K562 (cell line): ENCODE measurements around the gene HBG1. TPM values are rescaled to one million over a fixed set of nuclear protein-coding genes. Genes with fewer than 3 reads are reported as not detected.
A peak's percentile ranks its signal among the peaks of the same experiment; 100 is the strongest.

Experiments used
- ARID1B ChIP-seq: fragments of 450-650 bp; IDR thresholded peaks from 2 replicates; pipeline ENCODE4 v1.6.1; 2016; ENCODE audit warnings: antibody characterized with exemption, mild to moderate bottlenecking, inconsistent platforms
- BACH1 ChIP-seq: fragments of 200-800 bp; sonication (Bioruptor generic); IDR thresholded peaks from 2 replicates; pipeline ENCODE4 v1.6.1; 2016; ENCODE audit warnings: missing genetic modification characterization, missing compliant biosample characterization
- CBX2 ChIP-seq: fragments of 200-600 bp; sonication (generic); IDR thresholded peaks from one replicate; pipeline ENCODE4 v1.6.1; 2012; ENCODE audit warnings: mild to moderate bottlenecking, low read length, inconsistent platforms; ENCODE audit not compliant: insufficient read depth, poor library complexity, severe bottlenecking
- CHD1 ChIP-seq: fragments of 200-600 bp; sonication (generic); IDR thresholded peaks from one replicate; pipeline ENCODE4 v1.6.1; 2012; ENCODE audit warnings: mild to moderate bottlenecking, moderate library complexity, low read length, inconsistent platforms
- DMBX1 ChIP-seq: fragments of 250-450 bp; sonication (Bioruptor Pico); IDR thresholded peaks from 2 replicates; pipeline ENCODE4 v1.8.0; 2022; ENCODE audit warnings: inconsistent platforms, mild to moderate bottlenecking, moderate library complexity, borderline replicate concordance
- ERF ChIP-seq: fragments of 450-650 bp; formaldehyde crosslinking; IDR thresholded peaks from 2 replicates; pipeline ENCODE4 v1.4.0; 2020; ENCODE audit warnings: mild to moderate bottlenecking, mixed read lengths
- KLF16 ChIP-seq: IDR thresholded peaks from 2 replicates; pipeline ENCODE4 v1.6.1; 2016; ENCODE audit warnings: antibody characterized with exemption
- POLR2AphosphoS5 ChIP-seq: IDR thresholded peaks from 2 replicates; pipeline ENCODE4 v1.6.1; 2011; ENCODE audit warnings: mild to moderate bottlenecking, low read depth, low read length, moderate library complexity; ENCODE audit not compliant: control insufficient read depth, insufficient read depth
- POLR2G ChIP-seq: fragments of 200-400 bp; formaldehyde crosslinking; IDR thresholded peaks from 2 replicates; pipeline ENCODE4 v1.6.1; 2017; ENCODE audit warnings: low read depth, mild to moderate bottlenecking, antibody characterized with exemption, low read length, moderate library complexity
- RBBP5 ChIP-seq: fragments of 200-600 bp; sonication (generic); IDR thresholded peaks from 2 replicates; pipeline ENCODE4 v1.6.1; 2012; ENCODE audit warnings: borderline replicate concordance, mild to moderate bottlenecking, low read length, control low read depth, inconsistent platforms; ENCODE audit not compliant: insufficient read depth, poor library complexity, severe bottlenecking
- RBM14 ChIP-seq: fragments of 200-400 bp; formaldehyde crosslinking; IDR thresholded peaks from 2 replicates; pipeline ENCODE4 v1.6.1; 2018; ENCODE audit warnings: low read depth, mild to moderate bottlenecking, low read length, moderate library complexity, borderline replicate concordance; ENCODE audit not compliant: insufficient read depth
- SIN3A ChIP-seq, 2 experiments: fragments of 150-350 bp in 1 of 2; IDR thresholded peaks; 2 replicates each; pipeline ENCODE4 v1.6.1; 2011 to 2016; ENCODE audit warnings: borderline replicate concordance in 2 of 2, low read depth in 2 of 2, low read length in 2 of 2, mild to moderate bottlenecking in 2 of 2, moderate library complexity in 2 of 2; ENCODE audit not compliant: control insufficient read depth in 1 of 2
- TAF9B ChIP-seq: fragments of 450-650 bp; IDR thresholded peaks from 2 replicates; pipeline ENCODE4 v1.6.1; 2018; ENCODE audit warnings: mild to moderate bottlenecking; ENCODE audit not compliant: partially characterized antibody
- TCF3 ChIP-seq: sonication (generic); formaldehyde crosslinking; IDR thresholded peaks from 2 replicates; pipeline ENCODE4 v1.4.0; 2020; ENCODE audit warnings: mild to moderate bottlenecking, missing genetic modification reagents
- ZC3H4 ChIP-seq: sonication (generic); formaldehyde crosslinking; IDR thresholded peaks from 2 replicates; pipeline ENCODE4 v1.9.0; 2021; ENCODE audit warnings: missing genetic modification reagents, borderline replicate concordance
- ZNF436 ChIP-seq: fragments of 250-450, 450-650 bp; sonication (Bioruptor Pico); formaldehyde crosslinking; IDR thresholded peaks from 2 replicates; pipeline ENCODE4 v1.7.0; 2020; ENCODE audit warnings: mild to moderate bottlenecking
- ZNF584 ChIP-seq: fragments of 200-800 bp; sonication (Bioruptor generic); IDR thresholded peaks from 2 replicates; pipeline ENCODE4 v1.6.1; 2016; ENCODE audit warnings: low read depth, mild to moderate bottlenecking, missing genetic modification characterization, missing compliant biosample characterization
- polyA plus RNA-seq, 8 experiments: library from polyadenylated mRNA; depleted of rRNA in 4 of 8; stranded (reverse) in 5 of 8; unstranded in 3 of 8; fragments of >200 nt; fragmentation: Nextera tagmentation in 2 of 8; fragmentation: Illumina TruSeq in 1 of 8; extraction: Ambion mirVana in 2 of 8; extraction: Trizol in 1 of 8; gene quantifications; 2 replicates each; pipeline versions ENCODE4 v1.2.1 to v1.2.3, GENCODE V29; 2011 to 2014; ENCODE audit warnings: inconsistent platforms in 1 of 8, missing spikeins in 1 of 8
- total RNA-seq, 7 experiments: library from RNA; depleted of rRNA in 6 of 7; stranded (reverse); fragments of >200 nt in 6 of 7; fragmentation: Illumina TruSeq in 2 of 7; extraction: Trizol in 2 of 7; gene quantifications; 2 replicates each; pipeline versions ENCODE4 v1.2.1 to v1.2.3, GENCODE V29; 2011 to 2021; ENCODE audit warnings: low replicate concordance in 1 of 7
- TF ChIP-seq, protein P1 (sequence below): sonication (generic); formaldehyde crosslinking; IDR thresholded peaks from 2 replicates; pipeline ENCODE4 v1.9.0; 2022; ENCODE audit warnings: mild to moderate bottlenecking, missing genetic modification reagents
- TF ChIP-seq, protein P2 (sequence below): fragments of 450-650 bp; IDR thresholded peaks from 2 replicates; pipeline ENCODE4 v1.7.1; 2018; ENCODE audit warnings: mild to moderate bottlenecking, low read depth; ENCODE audit not compliant: partially characterized antibody

HBG1 gene
- total and polyA plus RNA-seq, 9 of the 15 experiments (the other 6 are each of a cell fraction or from before 2014, with no cell fraction given): 1,066 to 16,338 (median 4,898) TPM

DNA sequence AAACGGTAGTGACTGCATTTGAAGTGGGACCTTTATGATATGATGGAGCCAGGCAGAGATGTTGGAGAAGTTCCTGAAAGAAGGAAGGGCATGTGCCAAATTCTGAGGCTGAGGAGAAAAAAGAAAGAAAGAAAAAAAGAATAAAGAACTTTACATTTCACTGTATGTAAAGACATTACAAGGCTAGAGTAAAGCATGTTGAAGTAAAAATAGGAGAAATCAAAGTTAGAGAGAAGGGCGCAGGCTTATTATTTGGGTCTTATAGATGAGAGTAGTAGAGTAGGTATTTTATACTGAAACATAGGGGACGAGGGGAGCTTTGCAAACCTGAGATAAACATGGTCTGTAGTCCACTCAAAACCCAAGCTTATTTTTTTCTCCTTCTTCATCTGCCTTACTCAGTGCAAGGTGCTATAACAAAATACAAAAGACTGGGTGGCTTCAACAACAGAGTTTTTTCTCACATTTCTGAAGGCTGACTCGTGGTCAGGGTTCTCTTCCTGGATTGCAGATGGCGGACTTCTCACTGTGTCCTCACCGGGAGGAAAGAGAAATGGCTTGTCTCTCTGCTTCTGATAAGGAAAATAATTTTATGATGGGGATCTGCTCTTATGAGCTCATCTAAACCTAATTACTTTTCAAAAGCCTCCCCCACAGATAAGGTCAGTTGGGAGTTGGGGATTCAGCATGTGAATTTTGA, 2.7 kb downstream of the HBG1 start (continued):
- TF ChIP-seq TAF9B: peak; percentile 8
- TF ChIP-seq ARID1B: 0 out of 2 replicates have a peak, but pooled peaks have one; percentile 17
- no peak for TF ChIP-seq BACH1
- TF ChIP-seq, protein P1, sequence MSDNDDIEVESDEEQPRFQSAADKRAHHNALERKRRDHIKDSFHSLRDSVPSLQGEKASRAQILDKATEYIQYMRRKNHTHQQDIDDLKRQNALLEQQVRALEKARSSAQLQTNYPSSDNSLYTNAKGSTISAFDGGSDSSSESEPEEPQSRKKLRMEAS (CRISPR knock-in tag): no peak
- 0 out of 2 replicates have a peak, but pooled peaks have one; percentile 2 for TF ChIP-seq ZNF436 (CRISPR knock-in tag)
- TF ChIP-seq RBBP5: peak; percentile 38
- no peak for TF ChIP-seq RBM14
- 0 out of 2 replicates have a peak, but pooled peaks have one; percentile 44 for TF ChIP-seq DMBX1 (CRISPR knock-in tag)
- TF ChIP-seq SIN3A (IDR thresholded peaks at IDR 0.05; ENCODE audit: borderline replicate concordance in 2 of 2, control insufficient read depth in 1 of 2, low read depth in 2 of 2, low read length in 2 of 2): 0 out of 4 replicates have a peak, but pooled peaks of 1 of the 2 experiments have one; percentile 48
- 0 out of 2 replicates have a peak, but pooled peaks have one; percentile 39 for TF ChIP-seq POLR2G
- no peak for TF ChIP-seq TCF3 (CRISPR knock-in tag)
- 0 out of 2 replicates have a peak, but pooled peaks have one; percentile 76 for TF ChIP-seq ERF (CRISPR knock-in tag)
- no peak for TF ChIP-seq KLF16
- no peak for TF ChIP-seq CBX2
- TF ChIP-seq CHD1: peak; percentile 64
- peak; percentile 36; the same call in 1 of the 2 replicates for TF ChIP-seq POLR2AphosphoS5
- TF ChIP-seq, protein P2, sequence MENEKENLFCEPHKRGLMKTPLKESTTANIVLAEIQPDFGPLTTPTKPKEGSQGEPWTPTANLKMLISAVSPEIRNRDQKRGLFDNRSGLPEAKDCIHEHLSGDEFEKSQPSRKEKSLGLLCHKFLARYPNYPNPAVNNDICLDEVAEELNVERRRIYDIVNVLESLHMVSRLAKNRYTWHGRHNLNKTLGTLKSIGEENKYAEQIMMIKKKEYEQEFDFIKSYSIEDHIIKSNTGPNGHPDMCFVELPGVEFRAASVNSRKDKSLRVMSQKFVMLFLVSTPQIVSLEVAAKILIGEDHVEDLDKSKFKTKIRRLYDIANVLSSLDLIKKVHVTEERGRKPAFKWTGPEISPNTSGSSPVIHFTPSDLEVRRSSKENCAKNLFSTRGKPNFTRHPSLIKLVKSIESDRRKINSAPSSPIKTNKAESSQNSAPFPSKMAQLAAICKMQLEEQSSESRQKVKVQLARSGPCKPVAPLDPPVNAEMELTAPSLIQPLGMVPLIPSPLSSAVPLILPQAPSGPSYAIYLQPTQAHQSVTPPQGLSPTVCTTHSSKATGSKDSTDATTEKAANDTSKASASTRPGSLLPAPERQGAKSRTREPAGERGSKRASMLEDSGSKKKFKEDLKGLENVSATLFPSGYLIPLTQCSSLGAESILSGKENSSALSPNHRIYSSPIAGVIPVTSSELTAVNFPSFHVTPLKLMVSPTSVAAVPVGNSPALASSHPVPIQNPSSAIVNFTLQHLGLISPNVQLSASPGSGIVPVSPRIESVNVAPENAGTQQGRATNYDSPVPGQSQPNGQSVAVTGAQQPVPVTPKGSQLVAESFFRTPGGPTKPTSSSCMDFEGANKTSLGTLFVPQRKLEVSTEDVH: no peak
- TF ChIP-seq ZC3H4 (CRISPR knock-in tag): no peak
- TF ChIP-seq ZNF584 (CRISPR knock-in tag): 0 out of 2 replicates have a peak, but pooled peaks have one; percentile 37
